Suppressor macrophage treated with lipopolysaccharide for 1 hour (primary cell): ENCODE measurements around the gene PRAC2.

Experiments
- DNase-seq, 3 donors: peaks; one replicate each; pipeline ENCODE4 v3.0.0-alpha.2; 2020 to 2022

PRAC2 gene

DNA sequence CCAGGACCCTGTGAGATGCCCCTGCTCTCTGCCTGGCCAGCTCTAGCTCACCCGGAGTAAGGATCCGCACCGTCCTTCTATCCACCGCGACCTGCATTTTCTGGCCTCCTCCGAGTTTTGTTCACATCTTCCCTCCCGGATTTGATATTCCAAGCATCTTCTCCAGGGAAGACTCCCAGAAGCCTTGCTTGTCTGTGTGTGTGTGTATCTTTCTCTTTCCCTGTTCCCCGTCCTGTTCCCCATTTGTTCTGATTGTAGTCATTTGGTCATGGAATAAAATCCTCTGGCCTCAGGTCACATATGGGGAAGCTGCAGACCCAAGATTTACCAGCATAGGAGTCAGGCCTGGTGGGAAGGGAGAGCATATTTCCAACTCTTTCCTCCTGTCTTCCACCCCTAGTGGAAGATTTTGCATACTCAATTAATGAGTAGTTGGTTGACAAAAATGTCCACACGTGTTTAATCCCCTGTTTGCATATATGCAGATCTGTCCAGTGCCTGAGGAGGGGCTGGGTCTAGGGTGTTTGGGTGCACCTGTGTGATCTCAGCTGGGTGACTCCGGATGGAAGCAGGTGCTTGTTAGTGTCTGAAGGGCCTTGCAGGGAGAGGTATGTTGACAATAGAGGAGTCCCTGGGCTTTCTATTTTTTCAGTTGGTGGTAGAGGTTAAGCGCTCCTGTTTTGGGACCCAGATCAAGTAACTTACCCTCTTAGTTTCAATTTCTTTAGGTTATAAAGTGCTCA is 2.5 kb upstream of the PRAC2 start:
- no peak for DNase-seq

DNA sequence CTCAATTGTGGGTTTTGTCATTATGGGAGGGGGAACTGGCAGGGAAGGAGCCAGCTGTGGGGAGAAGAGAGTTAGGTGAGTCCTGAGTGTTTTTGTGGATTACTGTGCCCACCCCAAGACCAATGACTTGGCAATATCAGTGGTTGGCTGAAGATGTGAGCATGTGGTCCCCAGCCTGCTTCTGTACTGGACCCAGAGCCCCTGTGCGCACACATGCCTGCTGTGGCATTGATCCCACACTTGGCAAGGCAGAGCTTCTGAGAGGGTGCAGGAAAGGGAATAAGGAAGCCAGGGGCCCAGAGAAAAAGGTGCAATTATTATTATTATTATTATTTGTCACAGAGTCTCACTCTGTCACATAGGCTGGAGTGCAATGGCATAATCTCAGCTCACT is 2.0 kb upstream of the PRAC2 start:
- DNase-seq: no peak

DNA sequence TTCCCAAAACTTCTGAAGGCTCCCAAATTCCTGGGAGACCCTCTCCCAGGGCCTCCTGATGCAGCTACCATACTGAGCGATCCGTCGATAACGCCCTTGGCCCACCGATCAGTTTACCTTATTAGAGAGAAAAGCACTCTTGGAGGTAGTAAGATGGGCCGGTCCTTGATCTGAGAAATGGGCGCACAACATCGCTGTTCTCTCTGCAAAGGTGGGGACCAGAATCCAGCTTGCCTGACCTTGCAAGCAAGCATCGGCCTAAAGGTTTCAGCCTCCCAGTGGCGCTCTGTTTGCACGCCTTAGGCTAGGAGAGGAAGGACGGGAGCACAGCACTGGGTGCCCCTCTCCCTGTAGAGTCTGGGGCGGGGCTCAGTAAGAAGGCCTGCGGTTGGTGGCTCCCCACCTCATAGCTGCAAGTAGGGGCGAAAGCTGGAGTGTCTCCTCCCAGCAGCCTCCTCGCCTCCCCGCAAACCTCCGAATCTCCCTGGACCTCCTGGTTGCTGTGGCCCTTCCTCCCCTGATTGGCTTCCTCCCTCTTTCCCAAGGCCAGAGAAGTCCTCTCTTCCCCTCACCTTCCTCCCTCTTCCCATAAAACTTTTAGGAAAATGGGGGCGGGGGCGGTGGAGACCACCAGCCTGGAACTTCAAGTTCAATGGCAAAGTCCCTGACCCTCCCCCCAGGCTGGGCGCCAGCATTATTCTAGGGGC is 631 bp upstream of the PRAC2 start, which contains the start of gene PRAC1:
PRAC1 (minus strand) TSS at position 318 of the 707 bp plus-strand sequence; CDS start at position 192, 126 bp downstream.
- DNase-seq: no peak

DNA sequence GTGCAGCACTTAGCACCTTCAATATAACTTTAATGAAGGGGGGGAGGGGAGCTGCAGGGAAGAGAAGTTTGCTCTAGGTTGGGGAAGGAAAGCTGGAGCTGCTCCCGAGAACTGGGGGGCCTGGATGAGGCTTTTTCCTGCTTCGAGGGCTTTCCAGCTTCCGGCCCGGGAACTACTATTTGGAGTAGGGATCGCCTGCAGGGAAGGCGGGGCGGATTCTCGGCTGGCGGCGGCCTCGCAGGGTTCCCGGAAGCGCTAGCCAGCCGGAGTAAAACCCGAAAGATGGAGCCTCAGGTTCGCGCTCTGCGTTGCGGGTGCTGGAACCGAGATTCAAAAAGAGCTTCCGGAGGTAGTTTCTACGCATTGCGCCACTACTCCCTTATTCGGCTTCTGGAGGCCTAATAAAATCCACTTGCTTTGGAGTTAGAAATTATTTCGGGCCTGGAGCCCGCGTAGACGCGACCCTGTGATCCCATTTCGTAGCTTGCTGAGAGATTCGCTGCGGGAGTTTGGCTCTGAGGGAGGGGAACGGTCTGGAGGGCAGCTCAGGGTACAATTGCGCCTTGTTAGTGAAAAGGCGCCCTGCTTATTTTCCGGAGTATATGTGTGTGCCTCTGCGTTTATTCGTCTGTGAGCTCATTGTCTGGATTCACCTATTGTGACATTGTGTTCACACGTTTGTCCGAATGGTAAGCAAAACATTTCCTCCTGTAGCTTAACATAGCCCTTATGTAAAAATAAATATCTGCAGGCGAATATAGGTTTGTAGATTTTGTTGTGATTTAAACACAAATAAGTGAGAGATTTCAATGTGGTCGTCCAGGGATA is 652 bp downstream of the PRAC2 start:
- no peak for DNase-seq

DNA sequence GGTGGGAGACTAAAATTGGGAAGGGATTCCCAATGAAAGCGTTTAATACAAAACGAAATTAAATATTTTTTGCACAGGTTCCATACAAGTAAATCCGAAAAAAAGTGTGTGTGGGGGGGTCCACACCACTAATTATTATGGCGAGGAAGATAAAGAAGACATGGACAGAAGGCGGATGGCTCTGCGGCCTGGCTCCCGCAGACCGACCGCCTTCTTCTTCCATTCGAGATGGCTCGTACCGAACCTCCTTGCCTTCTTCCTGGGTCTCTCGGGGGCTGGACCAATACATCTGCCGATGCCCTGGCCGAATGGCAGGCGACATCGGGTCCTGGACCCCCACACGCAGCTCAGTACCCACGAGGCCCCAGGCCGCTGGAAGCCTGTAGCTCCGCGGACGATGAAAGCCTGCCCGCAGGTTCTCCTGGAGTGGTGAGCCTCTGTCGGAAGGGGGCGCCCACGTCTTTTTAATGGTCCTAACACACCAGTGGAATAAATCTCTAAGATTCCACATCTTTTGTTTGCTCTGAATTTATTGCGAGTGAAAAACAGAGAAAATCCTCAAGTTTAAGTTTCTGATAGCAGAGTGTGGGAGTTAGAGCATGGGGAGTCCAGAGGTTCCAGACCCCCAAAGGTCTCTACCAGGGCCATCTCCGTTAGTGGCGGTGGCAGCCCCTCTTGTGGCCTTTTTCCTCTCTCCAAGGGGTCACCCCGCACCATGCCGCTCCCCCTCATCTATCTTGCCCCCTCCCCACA is 1.4 kb downstream of the PRAC2 start:
- DNase-seq: peak; percentile 87 to 96 (median 94)

DNA sequence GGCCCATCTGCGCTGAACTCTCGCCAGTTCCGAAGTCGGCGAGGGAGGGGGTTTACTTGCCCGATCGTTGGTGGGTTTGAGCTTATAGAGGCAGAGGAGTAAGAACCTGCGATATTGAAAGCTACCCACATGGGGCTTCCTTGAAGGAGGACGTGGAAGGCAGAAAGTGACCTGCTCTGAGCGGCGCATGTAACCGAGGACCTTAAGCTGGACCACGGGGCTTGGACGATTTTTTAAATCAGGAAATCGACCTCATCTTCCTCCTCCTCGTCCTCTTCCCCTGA is 2.0 kb downstream of the PRAC2 start:
- no peak for DNase-seq

DNA sequence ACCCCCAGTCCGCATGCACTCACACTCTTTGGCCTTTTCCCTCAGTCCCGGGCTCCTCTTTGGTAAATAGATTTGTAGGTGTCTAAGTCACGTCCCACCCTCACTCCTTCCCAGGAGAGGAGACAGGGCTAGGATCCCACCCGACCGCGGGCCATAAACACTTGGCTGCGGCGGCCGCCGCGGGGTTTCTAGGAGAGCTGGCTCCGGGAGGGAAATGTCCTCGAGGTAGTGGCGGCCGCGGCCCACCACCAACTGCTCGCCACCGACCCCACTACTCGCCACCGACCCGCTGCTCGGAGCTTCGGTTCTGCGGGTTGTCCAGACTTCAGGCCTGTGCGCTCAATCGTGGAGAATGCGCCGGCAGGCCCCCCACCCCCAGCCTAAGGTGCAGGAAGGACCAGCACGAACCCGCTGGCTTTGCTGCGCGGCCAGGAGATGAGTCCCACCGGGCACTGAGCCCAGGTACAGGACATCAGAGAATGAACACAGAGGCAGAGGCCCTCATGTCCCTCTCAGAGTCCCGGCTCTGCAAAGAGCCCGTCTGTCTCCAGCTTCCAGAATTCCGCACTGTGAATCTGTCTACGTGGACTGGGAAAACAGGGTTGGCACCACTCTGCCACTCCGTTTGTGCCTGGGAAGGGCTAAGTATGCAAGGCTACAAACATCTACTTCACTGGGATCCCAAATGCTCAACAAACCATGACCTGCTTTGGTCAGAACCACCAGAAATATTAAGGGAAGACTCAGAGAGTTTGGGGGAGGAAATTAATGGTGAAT is 2.5 kb downstream of the PRAC2 start:
- no peak for DNase-seq

DNA sequence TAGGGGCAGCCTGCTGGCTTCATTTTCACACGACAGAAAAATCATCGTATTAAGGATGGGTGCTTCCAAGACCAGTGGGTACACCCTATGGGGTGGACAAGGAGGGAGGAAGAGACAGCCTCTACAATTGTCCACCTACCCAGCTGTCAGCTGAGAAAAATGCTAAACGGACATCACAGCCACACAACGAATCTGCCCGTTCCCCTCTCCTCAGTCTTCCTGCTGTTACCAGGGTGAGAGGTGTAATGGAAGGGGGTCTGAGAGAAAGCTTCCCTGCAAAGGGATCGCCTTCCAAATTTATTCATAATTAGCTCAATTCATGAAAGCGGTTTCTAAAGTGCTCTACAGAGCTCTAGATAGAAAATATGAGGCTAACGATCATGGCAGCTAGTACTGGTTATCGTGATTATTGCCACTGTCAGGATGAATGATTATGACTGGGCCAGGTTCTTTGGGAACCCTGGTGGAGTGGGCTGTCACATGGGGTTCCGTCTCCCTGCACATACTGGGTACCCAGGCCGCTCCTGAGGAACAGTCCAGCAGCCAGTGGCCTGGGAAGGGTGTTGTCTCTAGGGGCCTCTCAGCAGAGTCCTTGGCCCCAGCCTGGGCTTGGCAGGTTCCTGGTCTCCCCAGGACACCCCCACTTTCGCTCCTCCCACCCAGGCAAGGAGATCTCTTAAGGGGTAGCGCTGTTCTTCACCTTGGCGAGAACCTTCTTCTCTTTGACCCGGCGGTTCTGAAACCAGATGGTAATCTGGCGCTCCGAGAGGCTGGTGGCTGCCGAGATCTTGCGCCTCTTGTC is 3.3 kb downstream of the PRAC2 start:
- no peak for DNase-seq

DNA sequence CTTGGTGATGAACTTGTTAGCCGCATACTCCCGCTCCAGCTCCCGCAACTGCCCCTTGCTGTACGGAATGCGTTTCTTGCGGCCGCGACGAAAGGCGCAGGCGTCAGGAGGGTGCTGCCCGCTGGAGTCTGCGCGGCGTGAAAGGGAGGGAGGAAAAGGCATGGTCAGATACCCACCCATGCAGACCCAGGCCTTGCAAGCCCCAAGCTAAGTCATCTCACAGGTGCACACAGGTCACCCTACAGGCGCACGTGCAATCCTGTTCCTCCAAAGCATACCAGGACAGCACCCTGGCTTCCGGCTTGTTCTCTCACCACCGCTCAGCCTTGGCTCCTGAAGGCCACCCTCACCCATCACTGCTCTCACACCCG is 3.9 kb downstream of the PRAC2 start:
- DNase-seq: no peak

DNA sequence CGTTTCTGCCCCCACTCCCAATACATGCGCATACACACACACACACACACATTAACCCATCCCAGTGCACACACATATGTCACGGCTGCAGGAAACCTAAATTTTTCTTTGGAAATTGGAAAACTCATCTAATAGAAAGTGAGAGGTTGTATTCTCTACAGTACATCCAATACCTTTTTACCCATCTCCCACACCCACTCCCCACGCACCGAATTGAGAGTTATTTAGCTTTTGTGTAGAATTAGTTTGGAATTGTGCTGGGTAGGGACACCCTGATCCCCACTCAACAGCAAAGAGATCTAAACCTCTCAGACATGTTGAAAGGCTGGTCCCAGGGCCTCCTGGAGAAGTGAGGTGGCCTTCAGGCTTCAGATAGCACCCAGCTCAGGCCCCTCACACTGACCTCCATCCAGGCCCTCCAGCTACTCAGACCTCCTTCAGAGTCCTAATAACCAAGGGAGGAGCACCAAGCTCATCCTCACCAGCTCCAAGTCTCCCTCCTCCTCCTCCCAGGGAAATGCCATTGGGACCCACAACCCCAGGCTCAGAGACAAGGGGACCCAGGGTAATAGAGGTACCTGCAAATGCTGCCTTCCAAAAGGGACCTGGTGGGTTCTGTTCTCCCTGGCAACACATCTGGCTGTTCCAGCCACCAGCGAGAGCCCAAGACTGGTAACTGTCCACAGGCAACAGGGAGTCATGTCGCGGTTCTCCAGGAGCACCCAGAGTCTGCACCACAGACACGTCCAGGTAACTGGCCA is 4.6 kb downstream of the PRAC2 start:
- DNase-seq: no peak

DNA sequence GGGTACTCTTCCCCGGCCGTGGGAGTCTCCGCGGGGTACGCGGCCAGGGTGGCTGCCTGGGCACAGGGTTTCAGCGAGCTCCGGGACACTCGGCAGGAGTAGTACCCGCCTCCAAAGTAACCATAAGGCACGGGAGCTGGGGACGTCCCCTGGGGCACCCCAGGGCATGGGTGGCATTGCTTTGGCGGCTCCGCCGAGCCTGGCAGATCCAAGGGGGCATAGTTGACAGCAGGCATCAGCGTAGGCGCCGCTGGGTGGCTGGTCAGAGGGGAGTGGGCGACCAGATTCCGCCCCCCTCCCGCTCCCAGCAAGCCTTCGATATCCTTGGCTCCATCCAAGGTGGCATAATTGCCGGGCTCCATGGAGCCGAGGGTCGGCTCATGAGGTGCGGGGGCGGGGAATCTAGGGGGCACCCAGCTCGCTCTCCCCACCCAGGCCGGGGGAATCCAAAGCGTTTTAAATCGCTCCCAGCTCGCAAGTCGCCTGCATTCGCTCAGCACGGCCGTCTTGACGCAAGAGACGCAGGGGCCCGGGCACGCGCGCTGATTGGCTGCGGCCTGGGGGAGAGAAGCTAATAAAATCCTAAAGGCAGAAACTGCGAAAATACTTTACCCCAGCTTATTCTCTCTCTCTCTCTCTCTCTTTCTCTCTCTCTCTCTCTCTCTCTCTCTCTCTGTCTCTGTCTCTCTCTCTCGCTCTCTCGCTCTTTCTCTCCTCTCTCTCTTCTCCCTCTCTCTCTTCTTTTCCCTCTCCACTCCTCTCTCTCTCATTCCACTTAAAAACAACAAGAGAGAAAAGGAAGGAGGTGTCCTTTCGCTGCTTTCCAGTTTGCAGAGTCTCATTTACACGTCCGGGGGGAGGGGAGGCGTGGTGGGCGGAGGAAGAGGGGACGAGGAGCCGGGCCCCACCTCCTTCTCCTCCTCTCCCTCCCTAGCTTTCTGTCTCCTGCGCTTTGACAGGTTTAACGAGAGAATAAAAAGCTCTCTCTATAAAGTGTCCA is 5.5 kb downstream of the PRAC2 start, which contains the start of gene HOXB13:
HOXB13 (minus strand) TSS at position 519 of the 1,000 bp plus-strand sequence; CDS start at position 362, 157 bp downstream.
- DNase-seq: peak in 1 of 3 donors; percentile 53

DNA sequence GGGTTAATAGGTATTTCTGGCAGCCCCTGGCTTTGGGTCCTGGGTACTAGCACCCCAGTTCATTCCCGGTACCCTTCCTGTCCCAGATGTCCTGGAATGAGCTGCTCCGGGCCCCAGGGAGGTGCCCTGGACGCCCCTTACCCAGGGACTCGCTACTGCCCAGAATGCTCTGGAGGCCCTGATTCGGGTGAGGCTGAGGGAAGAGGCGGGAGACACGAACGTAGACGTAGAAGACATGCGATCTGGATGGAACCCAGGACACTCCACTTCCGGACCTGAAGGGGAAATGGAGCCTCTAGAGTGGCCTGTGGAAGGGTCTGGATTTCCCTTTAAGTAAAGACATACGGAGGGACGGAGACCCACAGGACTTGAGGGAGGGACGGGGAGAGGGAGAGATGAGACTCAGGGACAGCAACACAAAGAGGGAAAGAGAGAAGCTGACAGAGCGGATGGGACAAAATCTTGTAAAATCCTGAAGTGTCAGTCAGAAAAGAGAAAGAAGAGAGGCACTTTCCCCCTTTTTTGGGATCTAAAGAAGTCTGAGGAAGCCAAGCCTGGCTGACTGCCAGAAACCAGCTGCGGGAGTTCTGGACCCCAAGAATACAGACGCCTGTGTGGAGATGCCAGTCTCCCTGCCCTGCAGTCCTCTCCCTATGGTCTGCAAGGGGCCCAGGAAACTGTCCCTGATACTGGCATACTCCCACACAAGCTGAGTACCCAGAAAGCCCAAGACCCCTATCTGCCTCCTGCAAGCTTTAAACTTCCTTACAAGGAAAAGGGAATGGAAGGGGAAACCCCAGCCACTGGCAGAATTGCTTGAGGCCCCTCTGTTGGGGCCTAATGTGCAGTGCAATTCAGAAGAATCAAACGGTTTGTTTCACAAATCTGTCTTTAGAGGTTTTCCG is 6.6 kb downstream of the PRAC2 start:
- no peak for DNase-seq

DNA sequence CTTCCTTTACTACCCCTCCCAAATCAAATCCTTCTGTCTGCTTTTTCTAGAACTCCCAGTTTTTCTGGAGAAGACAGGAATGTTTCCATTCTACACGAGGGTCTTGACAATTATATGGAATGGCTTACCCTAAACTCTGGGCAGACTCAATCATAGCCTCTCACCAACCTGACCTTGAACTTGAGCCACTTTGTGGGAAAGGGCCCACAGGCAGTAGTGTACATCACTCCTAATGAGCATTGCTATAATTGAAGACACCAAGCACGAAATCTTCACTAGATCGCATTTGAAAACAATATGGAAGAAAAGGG is 7.2 kb downstream of the PRAC2 start:
- no peak for DNase-seq

DNA sequence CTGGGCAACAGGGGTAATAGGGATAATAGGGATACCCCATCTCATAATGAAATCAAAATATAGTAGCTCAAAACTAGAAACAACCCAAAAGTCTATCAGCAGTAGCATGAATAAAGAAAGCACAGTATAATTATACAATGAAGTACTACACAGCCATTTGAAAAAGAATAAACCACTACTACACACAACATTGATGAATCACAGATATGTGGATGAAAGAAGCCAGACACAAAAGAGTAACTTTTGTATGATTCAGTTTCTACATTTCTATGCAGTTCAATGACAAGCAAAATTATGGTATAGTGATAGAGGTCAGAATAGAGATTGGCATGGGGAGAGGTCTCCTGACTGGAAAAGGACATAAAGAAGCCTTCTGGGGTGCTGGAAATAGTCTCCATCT is 8.4 kb downstream of the PRAC2 start:
- no peak for DNase-seq

DNA sequence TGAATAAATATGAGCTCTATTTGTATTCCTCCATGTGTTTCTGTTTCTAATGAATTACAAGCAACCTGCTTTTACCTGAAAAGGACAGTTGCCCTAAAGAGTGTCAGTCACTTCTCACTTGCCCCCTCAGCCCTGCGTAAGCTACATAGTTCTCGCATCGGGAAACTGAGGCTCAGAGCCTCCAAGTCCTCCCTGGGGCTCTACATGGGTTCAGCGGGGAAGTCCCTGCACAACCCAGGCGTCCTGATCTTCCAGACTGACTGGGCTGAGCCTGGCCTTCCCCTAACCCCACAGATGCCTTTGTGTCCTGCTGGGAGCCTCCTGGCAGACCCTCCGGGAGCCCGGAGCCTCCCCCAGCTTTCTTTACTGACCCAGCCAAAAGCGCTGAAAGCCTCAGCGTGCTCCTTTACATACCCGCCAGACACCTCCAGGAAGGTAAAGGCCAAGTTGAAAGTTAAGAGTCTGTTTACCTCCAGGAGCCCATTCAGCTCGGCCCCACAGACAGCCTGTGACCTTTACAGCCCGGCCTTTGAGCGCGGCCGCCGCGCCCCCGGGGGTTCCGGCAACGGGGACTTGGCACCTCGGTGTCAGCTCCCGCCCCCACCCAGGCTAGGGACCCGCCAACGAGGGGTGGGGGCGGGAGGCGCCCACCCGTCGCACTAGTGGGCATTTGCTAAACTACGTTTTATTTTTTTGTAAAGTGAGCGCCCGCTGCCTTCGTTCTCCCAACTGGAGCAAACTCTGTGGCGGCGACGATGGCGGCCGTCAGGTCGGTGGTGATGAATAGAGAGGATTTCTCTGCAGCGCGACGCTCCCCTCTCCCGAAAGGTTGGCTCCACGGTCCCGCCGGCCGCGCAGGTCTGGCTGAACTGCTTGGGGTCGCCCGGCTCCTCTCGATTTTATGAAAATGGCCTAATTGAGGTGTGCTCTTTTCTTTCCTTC is 10.0 kb downstream of the PRAC2 start:
- DNase-seq: no peak

DNA sequence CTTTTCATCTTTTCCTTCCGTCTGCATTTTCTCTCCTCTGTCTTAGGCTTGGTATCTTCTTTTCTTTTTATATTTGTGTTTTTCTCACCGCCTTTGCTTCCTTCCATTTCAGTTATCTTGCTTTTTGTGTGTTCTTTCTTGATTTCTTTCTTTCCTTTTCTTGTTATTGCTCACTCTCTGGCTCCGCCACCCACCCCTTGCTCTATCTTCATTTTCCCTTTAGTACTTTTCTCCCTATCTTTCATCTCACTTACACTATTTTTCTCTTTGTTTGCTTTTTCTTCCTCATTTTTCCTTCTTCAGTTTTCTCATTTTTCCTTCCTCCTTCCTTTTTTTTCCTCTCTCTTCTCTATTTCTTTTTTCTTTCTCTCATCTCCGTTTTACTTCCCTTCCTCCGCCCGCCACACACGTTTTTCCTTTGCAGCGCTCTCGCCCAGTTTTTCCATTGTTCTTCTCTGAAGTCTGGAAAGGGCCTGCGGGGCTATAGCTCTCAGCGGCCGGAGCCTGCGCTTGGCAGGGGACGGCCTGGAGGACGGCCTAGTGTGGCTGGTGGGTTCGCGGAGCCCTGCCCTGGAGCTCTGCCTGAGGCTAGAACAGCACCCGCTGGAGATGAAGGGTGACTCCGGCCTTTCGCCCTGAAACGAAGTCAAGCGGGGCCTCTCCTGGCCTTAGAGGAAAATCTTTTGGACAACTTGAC is 10.8 kb downstream of the PRAC2 start:
- DNase-seq: no peak
